HG03442 (cell line): Measurements from ENCODE around the gene ASAP3.

Experiments
- ATAC-seq: cut with Tn5 transposase; IDR thresholded peaks from one replicate; pipeline ENCODE4 v1.9.1; 2021; ENCODE audit warnings: mild to moderate bottlenecking, moderate library complexity; ENCODE audit not compliant: unreplicated experiment

Gene ASAP3

GRCh38 chr1:23424293-23425192 lies 59.4 kb downstream of the ASAP3 start, which contains the start of gene TCEA3:
TCEA3 (minus strand) TSS chr1:23424748; CDS start chr1:23424633, 115 bp downstream.
- ATAC-seq = no peak

- no peak for ATAC-seq
Observed at GRCh38 chr1:23423415-23424292, 60.3 kb downstream of the ASAP3 start.

GRCh38 chr1:23422941-23423340 lies 61.0 kb downstream of the ASAP3 start:
- no peak for ATAC-seq

GRCh38 chr1:23422241-23422877 lies 61.6 kb downstream of the ASAP3 start:
- ATAC-seq = no peak

GRCh38 chr1:23421753-23422240 lies 62.2 kb downstream of the ASAP3 start:
- ATAC-seq = no peak

GRCh38 chr1:23421343-23421742 lies 62.6 kb downstream of the ASAP3 start:
- ATAC-seq = no peak

GRCh38 chr1:23420778-23421177 lies 63.2 kb downstream of the ASAP3 start:
- ATAC-seq = no peak

- no peak for ATAC-seq
Observed at GRCh38 chr1:23419180-23419579, 64.8 kb downstream of the ASAP3 start.

GRCh38 chr1:23417570-23417969 lies 66.4 kb downstream of the ASAP3 start:
- no peak for ATAC-seq

GRCh38 chr1:23416964-23417363 lies 67.0 kb downstream of the ASAP3 start:
- no peak for ATAC-seq

GRCh38 chr1:23408797-23409290 lies 75.1 kb downstream of the ASAP3 start:
- ATAC-seq = no peak

GRCh38 chr1:23407016-23407630 lies 76.9 kb downstream of the ASAP3 start:
- ATAC-seq = no peak

- no peak for ATAC-seq
Observed at GRCh38 chr1:23405946-23406345, 78.0 kb downstream of the ASAP3 start.

GRCh38 chr1:23403735-23404486 lies 80.1 kb downstream of the ASAP3 start:
- ATAC-seq = peak; percentile 46

- ATAC-seq = no peak
Observed at GRCh38 chr1:23403355-23403734, 80.6 kb downstream of the ASAP3 start.

- ATAC-seq = no peak
Observed at GRCh38 chr1:23403038-23403336, 81.0 kb downstream of the ASAP3 start.

GRCh38 chr1:23402286-23403037 lies 81.5 kb downstream of the ASAP3 start:
- ATAC-seq = no peak

GRCh38 chr1:23401313-23401712 lies 82.7 kb downstream of the ASAP3 start:
- no peak for ATAC-seq
